SKM-1 (cell line): Measurements from ENCODE around the gene FAM200C.
"Not testable (repeated sequence)": the region's sequence is repeated elsewhere in the genome, so short reads cannot be mapped to it uniquely, and the experiment has no call there.

Experiments used
- DNase-seq: peaks from one replicate; lab custom pipeline; 2025; ENCODE audit not compliant: unreplicated experiment; lab: John Stamatoyannopoulos, UW

FAM200C gene

GRCh38 chr5:160399402-160400353 is at the start of gene FAM200C:
FAM200C (minus strand) TSS chr5:160400054; CDS start chr5:160395490, 4,564 bp downstream.
- peak; percentile 74 for DNase-seq

GRCh38 chr5:160449458-160449857 is 49.6 kb upstream of the FAM200C start:
- DNase-seq, result no peak

- no peak for DNase-seq
These were observed 49.0 kb upstream of the FAM200C start for GRCh38 chr5:160448886-160449285.

- DNase-seq, result no peak
These were observed 45.9 kb upstream of the FAM200C start for GRCh38 chr5:160445751-160446150.

GRCh38 chr5:160445132-160445531 is 45.3 kb upstream of the FAM200C start:
- DNase-seq, result no peak

GRCh38 chr5:160444407-160444806 is 44.6 kb upstream of the FAM200C start:
- DNase-seq, result no peak

- DNase-seq, result no peak
These were observed 43.1 kb upstream of the FAM200C start for GRCh38 chr5:160442824-160443431.

GRCh38 chr5:160441311-160441781 is 41.5 kb upstream of the FAM200C start:
- no peak for DNase-seq

GRCh38 chr5:160439205-160439600 is 39.3 kb upstream of the FAM200C start:
- DNase-seq, result peak; percentile 70

GRCh38 chr5:160438316-160439204 is 38.7 kb upstream of the FAM200C start:
- DNase-seq, result peak; percentile 84

GRCh38 chr5:160437271-160437670 is 37.4 kb upstream of the FAM200C start:
- no peak for DNase-seq

- DNase-seq, result not testable (repeated sequence)
These were observed 36.8 kb upstream of the FAM200C start for GRCh38 chr5:160436661-160437060.

GRCh38 chr5:160436017-160436416 is 36.2 kb upstream of the FAM200C start:
- DNase-seq, result no peak

- DNase-seq, result no peak
These were observed 35.7 kb upstream of the FAM200C start for GRCh38 chr5:160435532-160435931.

- no peak for DNase-seq
These were observed 34.2 kb upstream of the FAM200C start for GRCh38 chr5:160434022-160434531.

- no peak for DNase-seq
These were observed 32.9 kb upstream of the FAM200C start for GRCh38 chr5:160432787-160433186.

GRCh38 chr5:160432196-160432595 is 32.3 kb upstream of the FAM200C start:
- no peak for DNase-seq

GRCh38 chr5:160427607-160428006 is 27.8 kb upstream of the FAM200C start:
- DNase-seq, result no peak

- no peak for DNase-seq
These were observed 23.2 kb upstream of the FAM200C start for GRCh38 chr5:160423099-160423498.

- peak; percentile 86 for DNase-seq
These were observed 21.9 kb upstream of the FAM200C start, which contains the start of gene PTTG1 for GRCh38 chr5:160421625-160422258. PTTG1 (plus strand) TSS chr5:160421855; CDS start chr5:160422313, 458 bp downstream.
